Muscle layer of duodenum (tissue), 2 donors: ENCODE measurements around the gene TCP11X2.
"Not testable (repeated sequence)": the region's sequence is repeated elsewhere in the genome, so short reads cannot be mapped to it uniquely, and the experiment has no call there.

Experiments
- H3K27ac ChIP-seq: one replicate; pipeline ENCODE4 v1.7.0; 2013; ENCODE audit warnings: mild to moderate bottlenecking, low read length
- H3K27me3 ChIP-seq: one replicate; pipeline ENCODE4 v1.7.0; 2013; ENCODE audit warnings: low read depth, mild to moderate bottlenecking, control low read depth, low read length
- H3K36me3 ChIP-seq, 2 donors: one replicate each; pipeline ENCODE4 v1.7.0; 2013; ENCODE audit warnings: low read length in 2 of 2, control low read depth in 1 of 2, mild to moderate bottlenecking in 1 of 2; ENCODE audit not compliant: insufficient read depth in 2 of 2, control insufficient read depth in 1 of 2
- H3K4me1 ChIP-seq, 2 donors: one replicate each; pipeline ENCODE4 v1.7.0; 2013; ENCODE audit warnings: low read length in 2 of 2, mild to moderate bottlenecking in 2 of 2, control low read depth in 1 of 2, moderate library complexity in 1 of 2; ENCODE audit not compliant: insufficient read depth in 2 of 2, control insufficient read depth in 1 of 2
- H3K4me3 ChIP-seq, 2 donors: one replicate each; pipeline ENCODE4 v1.7.0; 2013; ENCODE audit warnings: low read length in 2 of 2, low read depth in 1 of 2, mild to moderate bottlenecking in 1 of 2
- H3K9me3 ChIP-seq, 2 donors: one replicate each; pipeline ENCODE4 v1.7.0; 2013; ENCODE audit warnings: low read length in 2 of 2, control low read depth in 1 of 2, mild to moderate bottlenecking in 1 of 2; ENCODE audit not compliant: control insufficient read depth in 1 of 2
- donor health status: healthy.

TCP11X2 gene

GRCh38 chrX:102471762-102472220, at the start of gene TCP11X2:
TSS of gene TCP11X2 (minus strand) at chrX:102471812.
- H3K36me3 ChIP-seq, H3K9me3 ChIP-seq, H3K27me3 ChIP-seq, H3K27ac ChIP-seq, H3K4me3 ChIP-seq, H3K4me1 ChIP-seq: not testable (repeated sequence)

GRCh38 chrX:102517326-102517725, 45.7 kb upstream of the TCP11X2 start:
- no peaks in the 10 kb centered on the region for H3K27me3 ChIP-seq
- H3K36me3 ChIP-seq: no peaks in the 10 kb centered on the region
- H3K27ac ChIP-seq: no peak overlapping the region
- peaks cover 0 to 3% of the 10 kb centered on the region in 2 donors for H3K4me1 ChIP-seq
- no peaks in the 10 kb centered on the region for H3K9me3 ChIP-seq
- no peak overlapping the region for H3K4me3 ChIP-seq

- no peaks in the 10 kb centered on the region for H3K9me3 ChIP-seq
- H3K27ac ChIP-seq: no peak within 1 kb of the TSS
- no peaks in the 10 kb centered on the region for H3K36me3 ChIP-seq
- H3K4me3 ChIP-seq: peak within 1 kb of the TSS in 1 of 2 donors; percentile 56
- no peaks in the 10 kb centered on the region for H3K27me3 ChIP-seq
- H3K4me1 ChIP-seq: peaks cover 0 to 3% of the 10 kb centered on the region in 2 donors
These were observed 44.6 kb upstream of the TCP11X2 start, which contains the start of gene TMSB15A for GRCh38 chrX:102515975-102516941. TSS of gene TMSB15A (minus strand) at chrX:102516739.

GRCh38 chrX:102514536-102514935, 42.9 kb upstream of the TCP11X2 start:
- H3K36me3 ChIP-seq: no peaks in the 10 kb centered on the region
- H3K9me3 ChIP-seq: no peaks in the 10 kb centered on the region
- H3K27ac ChIP-seq: no peak overlapping the region
- no peaks in the 10 kb centered on the region for H3K27me3 ChIP-seq
- peaks cover 0 to 3% of the 10 kb centered on the region in 2 donors for H3K4me1 ChIP-seq
- no peak overlapping the region for H3K4me3 ChIP-seq

- H3K36me3 ChIP-seq: no peaks in the 10 kb centered on the region
- H3K27me3 ChIP-seq: no peaks in the 10 kb centered on the region
- H3K4me1 ChIP-seq: no peaks in the 10 kb centered on the region
- H3K9me3 ChIP-seq: no peaks in the 10 kb centered on the region
- no peak overlapping the region for H3K4me3 ChIP-seq
- no peak overlapping the region for H3K27ac ChIP-seq
These were observed 27.1 kb upstream of the TCP11X2 start for GRCh38 chrX:102498732-102499131.

- no peak overlapping the region for H3K4me3 ChIP-seq
- no peaks in the 10 kb centered on the region for H3K36me3 ChIP-seq
- no peaks in the 10 kb centered on the region for H3K27me3 ChIP-seq
- no peaks in the 10 kb centered on the region for H3K4me1 ChIP-seq
- no peaks in the 10 kb centered on the region for H3K9me3 ChIP-seq
- H3K27ac ChIP-seq: no peak overlapping the region
These were observed 20.2 kb upstream of the TCP11X2 start for GRCh38 chrX:102491766-102492165.

GRCh38 chrX:102478765-102479164, 7.2 kb upstream of the TCP11X2 start:
- H3K9me3 ChIP-seq, H3K4me1 ChIP-seq, H3K4me3 ChIP-seq, H3K36me3 ChIP-seq, H3K27ac ChIP-seq, H3K27me3 ChIP-seq: not testable (repeated sequence)

GRCh38 chrX:102470215-102470614, 1.4 kb downstream of the TCP11X2 start:
- H3K27ac ChIP-seq, H3K9me3 ChIP-seq, H3K36me3 ChIP-seq, H3K4me3 ChIP-seq, H3K27me3 ChIP-seq, H3K4me1 ChIP-seq: not testable (repeated sequence)

GRCh38 chrX:102458615-102459014, 13.0 kb downstream of the TCP11X2 start:
- H3K4me1 ChIP-seq, H3K27ac ChIP-seq, H3K9me3 ChIP-seq, H3K27me3 ChIP-seq, H3K4me3 ChIP-seq, H3K36me3 ChIP-seq: not testable (repeated sequence)

GRCh38 chrX:102439908-102440307, 31.7 kb downstream of the TCP11X2 start, which contains the start of gene NXF2B:
TSS of gene NXF2B (minus strand) at chrX:102440008. CDS start at chrX:102380036, 59,972 bp downstream.
- H3K27ac ChIP-seq, H3K4me3 ChIP-seq, H3K9me3 ChIP-seq, H3K27me3 ChIP-seq, H3K36me3 ChIP-seq, H3K4me1 ChIP-seq: not testable (repeated sequence)

- not testable (repeated sequence) for H3K4me3 ChIP-seq, H3K36me3 ChIP-seq, H3K27me3 ChIP-seq, H3K27ac ChIP-seq, H3K9me3 ChIP-seq, H3K4me1 ChIP-seq
These were observed 57.1 kb downstream of the TCP11X2 start for GRCh38 chrX:102414493-102414892.
